ACC112 (cell line): Measurements from ENCODE around the gene HPS4.
"Not testable (repeated sequence)": the region's sequence is repeated elsewhere in the genome, so short reads cannot be mapped to it uniquely, and the experiment has no call there.

Experiments
- H2AFZ ChIP-seq: fragments of 200-600 bp; sonication (generic); one replicate; pipeline ENCODE4 v1.6.0; 2017; ENCODE audit warnings: antibody characterized with exemption, low read length; ENCODE audit not compliant: unreplicated experiment
- H3K27ac ChIP-seq: fragments of 200-600 bp; sonication (generic); 2 replicates; pipeline ENCODE4 v1.5.1; 2014; ENCODE audit warnings: low read depth, mild to moderate bottlenecking, antibody characterized with exemption, low read length, moderate library complexity
- H3K27me3 ChIP-seq: fragments of 200-600 bp; sonication (generic); 2 replicates; pipeline ENCODE4 v1.6.1; 2014; ENCODE audit warnings: mild to moderate bottlenecking, antibody characterized with exemption, low read length, moderate library complexity, mixed read lengths; ENCODE audit not compliant: insufficient read depth
- H3K36me3 ChIP-seq: fragments of 200-600 bp; sonication (generic); 2 replicates; pipeline ENCODE4 v1.6.1; 2016; ENCODE audit warnings: mild to moderate bottlenecking, antibody characterized with exemption, low read length, moderate library complexity, mixed read lengths; ENCODE audit not compliant: insufficient read depth
- H3K4me1 ChIP-seq: fragments of 200-600 bp; sonication (generic); one replicate; pipeline ENCODE4 v1.6.1; 2016; ENCODE audit warnings: low read length, mixed read lengths; ENCODE audit not compliant: insufficient read depth, unreplicated experiment, control insufficient read depth
- H3K4me3 ChIP-seq: fragments of 200-600 bp; sonication (generic); 2 replicates; pipeline ENCODE4 v1.5.1; 2014; ENCODE audit warnings: mild to moderate bottlenecking, low read depth, low read length
- H3K79me2 ChIP-seq: fragments of 200-600 bp; sonication (generic); one replicate; pipeline ENCODE4 v1.6.0; 2016; ENCODE audit warnings: low read length; ENCODE audit not compliant: control insufficient read depth, unreplicated experiment, insufficient read depth

HPS4 gene

GRCh38 chr22:26410386-26410785, 73.2 kb downstream of the HPS4 start:
- H3K4me3 ChIP-seq, result no peak overlapping the region
- no peak overlapping the region for H3K27ac ChIP-seq

GRCh38 chr22:26409719-26410335, 73.8 kb downstream of the HPS4 start:
- no peaks in the 10 kb centered on the region for H3K36me3 ChIP-seq
- H2AFZ ChIP-seq, result no peak overlapping the region
- H3K4me1 ChIP-seq, result no peaks in the 10 kb centered on the region
- no peak overlapping the region for H3K27ac ChIP-seq
- H3K27me3 ChIP-seq, result peaks cover 35% of the 10 kb centered on the region
- H3K4me3 ChIP-seq, result no peak overlapping the region
- no peaks in the 10 kb centered on the region for H3K79me2 ChIP-seq

More at GRCh38 chr22:26410386-26410785, 73.2 kb downstream of the HPS4 start:
- Histone ChIP-seq H3K27me3 (peaks cover 35% of the 10 kb centered on the region), H2AFZ (no peak overlapping the region), H3K79me2 (no peaks in the 10 kb centered on the region), H3K4me1 (no peaks in the 10 kb centered on the region), H3K36me3 (no peaks in the 10 kb centered on the region)

GRCh38 chr22:26408562-26409220, 74.9 kb downstream of the HPS4 start:
- H3K4me1 ChIP-seq, H2AFZ ChIP-seq, H3K27ac ChIP-seq, H3K79me2 ChIP-seq, H3K4me3 ChIP-seq, H3K36me3 ChIP-seq: not testable (repeated sequence)
- H3K27me3 ChIP-seq, result peaks cover 30% of the 10 kb centered on the region

GRCh38 chr22:26406118-26406517, 77.5 kb downstream of the HPS4 start:
- no peak overlapping the region for H2AFZ ChIP-seq
- H3K4me3 ChIP-seq, result no peak overlapping the region
- no peak overlapping the region for H3K27ac ChIP-seq
- H3K79me2 ChIP-seq, result no peaks in the 10 kb centered on the region
- peaks cover 15% of the 10 kb centered on the region for H3K27me3 ChIP-seq
- no peaks in the 10 kb centered on the region for H3K4me1 ChIP-seq
- H3K36me3 ChIP-seq, result no peaks in the 10 kb centered on the region

- Histone ChIP-seq H3K4me3 (no peak overlapping the region), H2AFZ (no peak overlapping the region), H3K4me1 (no peaks in the 10 kb centered on the region), H3K27me3 (peaks cover 4% of the 10 kb centered on the region; the same call in 1 of the 2 replicates), H3K36me3 (no peaks in the 10 kb centered on the region), H3K27ac (no peak overlapping the region), H3K79me2 (no peaks in the 10 kb centered on the region)
Measured at GRCh38 chr22:26404851-26405421, 78.6 kb downstream of the HPS4 start.

GRCh38 chr22:26401726-26402125, 81.9 kb downstream of the HPS4 start:
- no peak overlapping the region for H3K27ac ChIP-seq
- H2AFZ ChIP-seq, result no peak overlapping the region

More at GRCh38 chr22:26401726-26402125, 81.9 kb downstream of the HPS4 start:
- no peaks in the 10 kb centered on the region for H3K4me1 ChIP-seq
- no peaks in the 10 kb centered on the region for H3K27me3 ChIP-seq
- H3K36me3 ChIP-seq, result no peaks in the 10 kb centered on the region
- no peak overlapping the region for H3K4me3 ChIP-seq
- H3K79me2 ChIP-seq, result no peaks in the 10 kb centered on the region
